ENCODE measurements around the gene CDKAL1. TPM values are rescaled to one million over a fixed set of nuclear protein-coding genes. Genes with fewer than 3 reads are reported as not detected.

CDKAL1 gene
- total RNA-seq, 1 donor from 2014 or later, result 9.1 TPM

- no peak overlapping the region for H3K4me3 ChIP-seq
- H3K36me3 ChIP-seq, result peaks cover 4% of the 10 kb centered on the region
- no peak for TF ChIP-seq CTCF (IDR thresholded peaks at IDR 0.05; ENCODE audit: borderline replicate concordance)
- H3K27ac ChIP-seq (replicated peaks), result no peak overlapping the region
- peaks cover 4% of the 10 kb centered on the region for H3K9me3 ChIP-seq (replicated peaks)
- intact Hi-C loops (cut with micrococcal nuclease), result no loop called here
- H3K27me3 ChIP-seq (ENCODE audit: low read depth), result no peaks in the 10 kb centered on the region
- no peaks in the 10 kb centered on the region for H3K4me1 ChIP-seq
- no peak for DNase-seq
Observed at GRCh38 chr6:20879526-20879925, 345.3 kb downstream of the CDKAL1 start.

- Histone ChIP-seq H3K36me3 (peaks cover 10% of the 10 kb centered on the region), H3K27me3 (ENCODE audit: low read depth) (no peaks in the 10 kb centered on the region), H3K4me1 (no peaks in the 10 kb centered on the region), H3K4me3 (no peak overlapping the region), H3K9me3 (replicated peaks) (peaks cover 22% of the 10 kb centered on the region), H3K27ac (replicated peaks) (no peak overlapping the region)
- no peak for DNase-seq
- intact Hi-C loops (cut with micrococcal nuclease), result no loop called here
- TF ChIP-seq CTCF (IDR thresholded peaks at IDR 0.05; ENCODE audit: borderline replicate concordance), result no peak
Observed at GRCh38 chr6:20881365-20881764, 347.1 kb downstream of the CDKAL1 start.

- H3K9me3 ChIP-seq (replicated peaks), result peaks cover 28% of the 10 kb centered on the region
- no peaks in the 10 kb centered on the region for H3K4me1 ChIP-seq
- intact Hi-C loops (cut with micrococcal nuclease), result no loop called here
- H3K4me3 ChIP-seq, result no peak overlapping the region
- DNase-seq, result no peak
- no peak overlapping the region for H3K27ac ChIP-seq (replicated peaks)
- H3K36me3 ChIP-seq, result peaks cover 10% of the 10 kb centered on the region
- no peak for TF ChIP-seq CTCF (IDR thresholded peaks at IDR 0.05; ENCODE audit: borderline replicate concordance)
- H3K27me3 ChIP-seq (ENCODE audit: low read depth), result no peaks in the 10 kb centered on the region
Observed at GRCh38 chr6:20882014-20882413, 347.8 kb downstream of the CDKAL1 start.

- no peaks in the 10 kb centered on the region for H3K27me3 ChIP-seq (ENCODE audit: low read depth)
- no peak for DNase-seq
- H3K4me1 ChIP-seq, result no peaks in the 10 kb centered on the region
- H3K4me3 ChIP-seq, result no peak overlapping the region
- TF ChIP-seq CTCF (IDR thresholded peaks at IDR 0.05; ENCODE audit: borderline replicate concordance), result no peak
- H3K36me3 ChIP-seq, result peaks cover 10% of the 10 kb centered on the region
- no peak overlapping the region for H3K27ac ChIP-seq (replicated peaks)
- intact Hi-C loops (cut with micrococcal nuclease), result no loop called here
- peaks cover 40% of the 10 kb centered on the region for H3K9me3 ChIP-seq (replicated peaks)
Observed at GRCh38 chr6:20885076-20885475, 350.8 kb downstream of the CDKAL1 start.

GRCh38 chr6:20891161-20891560 lies 356.9 kb downstream of the CDKAL1 start:
- no peak for TF ChIP-seq CTCF (IDR thresholded peaks at IDR 0.05; ENCODE audit: borderline replicate concordance)

GRCh38 chr6:20892365-20892764 lies 358.1 kb downstream of the CDKAL1 start:
- Histone ChIP-seq H3K27me3 (ENCODE audit: low read depth) (no peaks in the 10 kb centered on the region), H3K4me3 (no peak overlapping the region), H3K27ac (replicated peaks) (no peak overlapping the region), H3K4me1 (no peaks in the 10 kb centered on the region), H3K36me3 (no peaks in the 10 kb centered on the region), H3K9me3 (replicated peaks) (peaks cover 10% of the 10 kb centered on the region)
- DNase-seq, result no peak
- intact Hi-C loops (cut with micrococcal nuclease), result no loop called here
- no peak for TF ChIP-seq CTCF (IDR thresholded peaks at IDR 0.05; ENCODE audit: borderline replicate concordance)

More at GRCh38 chr6:20891161-20891560, 356.9 kb downstream of the CDKAL1 start:
- H3K4me3 ChIP-seq, result no peak overlapping the region
- H3K4me1 ChIP-seq, result no peaks in the 10 kb centered on the region
- peaks cover 20% of the 10 kb centered on the region for H3K9me3 ChIP-seq (replicated peaks)
- DNase-seq, result no peak
- no peak overlapping the region for H3K27ac ChIP-seq (replicated peaks)
- H3K27me3 ChIP-seq (ENCODE audit: low read depth), result no peaks in the 10 kb centered on the region
- intact Hi-C loops (cut with micrococcal nuclease), result no loop called here
- H3K36me3 ChIP-seq, result no peaks in the 10 kb centered on the region
